SK-N-SH (cell line): ENCODE measurements around the gene F2.

Experiments
- NRF1 ChIP-seq: IDR thresholded peaks from 2 replicates; pipeline ENCODE4 v1.6.1; 2012; ENCODE audit warnings: low read depth, mild to moderate bottlenecking, low read length
- TF ChIP-seq, protein P1 (sequence below): fragments of 200-600 bp; sonication (generic); IDR thresholded peaks from 2 replicates; pipeline ENCODE4 v1.6.1; 2017; ENCODE audit warnings: antibody characterized with exemption, mild to moderate bottlenecking, moderate library complexity

DNA sequence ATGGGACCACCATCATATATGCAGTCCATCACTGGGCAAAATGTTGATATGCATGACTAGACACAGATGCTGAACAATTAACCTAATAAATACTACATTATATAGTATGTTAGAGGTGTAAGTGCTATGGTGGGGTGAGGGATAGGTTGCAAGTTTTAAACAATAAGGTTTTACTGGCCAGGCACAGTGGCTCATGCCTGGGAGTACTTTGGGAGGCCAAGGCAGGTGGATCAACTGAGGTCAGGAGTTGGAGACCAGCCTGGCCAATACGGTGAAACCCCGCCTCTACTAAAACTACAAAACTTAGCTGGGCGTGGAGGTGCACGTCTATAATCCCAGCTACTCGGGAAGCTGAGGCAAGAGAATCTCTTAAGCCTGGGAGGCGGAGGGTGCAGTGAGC, 28.1 kb downstream of the F2 start:
- TF ChIP-seq NRF1: no peak
- TF ChIP-seq, protein P1, sequence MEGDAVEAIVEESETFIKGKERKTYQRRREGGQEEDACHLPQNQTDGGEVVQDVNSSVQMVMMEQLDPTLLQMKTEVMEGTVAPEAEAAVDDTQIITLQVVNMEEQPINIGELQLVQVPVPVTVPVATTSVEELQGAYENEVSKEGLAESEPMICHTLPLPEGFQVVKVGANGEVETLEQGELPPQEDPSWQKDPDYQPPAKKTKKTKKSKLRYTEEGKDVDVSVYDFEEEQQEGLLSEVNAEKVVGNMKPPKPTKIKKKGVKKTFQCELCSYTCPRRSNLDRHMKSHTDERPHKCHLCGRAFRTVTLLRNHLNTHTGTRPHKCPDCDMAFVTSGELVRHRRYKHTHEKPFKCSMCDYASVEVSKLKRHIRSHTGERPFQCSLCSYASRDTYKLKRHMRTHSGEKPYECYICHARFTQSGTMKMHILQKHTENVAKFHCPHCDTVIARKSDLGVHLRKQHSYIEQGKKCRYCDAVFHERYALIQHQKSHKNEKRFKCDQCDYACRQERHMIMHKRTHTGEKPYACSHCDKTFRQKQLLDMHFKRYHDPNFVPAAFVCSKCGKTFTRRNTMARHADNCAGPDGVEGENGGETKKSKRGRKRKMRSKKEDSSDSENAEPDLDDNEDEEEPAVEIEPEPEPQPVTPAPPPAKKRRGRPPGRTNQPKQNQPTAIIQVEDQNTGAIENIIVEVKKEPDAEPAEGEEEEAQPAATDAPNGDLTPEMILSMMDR: no peak
